ENCODE results near the gene USE1. TPM values are rescaled to one million over a fixed set of nuclear protein-coding genes. Genes with fewer than 3 reads are reported as not detected.

Gene USE1
- polyA plus RNA-seq, 2 of the 4 experiments (the other 2 are of a cell fraction): 10.1 to 16.5 TPM

DNA sequence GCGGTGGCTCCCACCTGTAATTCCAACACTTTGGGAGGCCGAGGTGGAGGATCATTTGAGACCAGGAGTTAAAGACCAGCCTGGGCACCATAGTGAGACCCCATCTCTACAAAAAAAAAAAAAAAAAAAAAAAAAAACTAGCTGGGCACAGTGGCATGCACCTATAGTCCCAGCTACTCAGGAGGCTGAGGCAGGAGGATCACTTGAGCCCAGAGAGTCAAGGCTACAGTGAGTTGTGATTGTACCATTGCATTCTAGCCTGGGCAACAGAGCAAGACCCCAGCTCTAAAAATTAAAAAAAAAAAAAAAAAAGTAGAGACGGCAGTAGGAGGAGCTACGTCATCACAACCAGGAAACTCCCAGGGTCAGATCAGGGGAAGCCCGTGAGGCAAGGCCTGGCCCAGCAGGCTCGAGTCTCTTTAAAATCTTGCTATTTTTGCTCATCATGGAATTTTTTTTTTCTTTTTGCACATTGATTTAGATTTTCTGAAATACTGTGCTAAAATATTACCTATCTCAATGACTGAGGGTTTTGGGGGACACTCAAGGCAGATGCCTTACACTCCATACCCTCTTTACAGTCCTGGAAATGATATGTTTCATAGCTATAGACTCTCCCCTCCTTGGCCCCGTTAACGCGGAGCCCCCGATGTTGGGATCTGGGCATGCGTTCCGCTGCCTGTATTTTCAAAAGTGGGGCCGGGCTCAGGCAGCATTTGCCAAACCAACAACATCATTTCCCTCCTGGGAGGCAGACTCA, 44.4 kb upstream of the USE1 start (continued):
- TF ChIP-seq HOXB13 (CRISPR knock-in tag; IDR thresholded peaks at IDR 0.05; ENCODE audit: low read depth) (no peak), TP53 (CRISPR knock-in tag; IDR thresholded peaks at IDR 0.05) (no peak), POLR2AphosphoS2 (conservative IDR thresholded peaks at IDR 0.05; ENCODE audit: low read length) (no peak), PHF8 (IDR thresholded peaks at IDR 0.05; ENCODE audit: borderline replicate concordance, low read depth) (no peak), ZFP36 (IDR thresholded peaks at IDR 0.05; ENCODE audit: borderline replicate concordance, partially characterized antibody) (no peak), EHMT2 (IDR thresholded peaks at IDR 0.05; ENCODE audit: low read depth) (no peak)
- TF ChIP-seq, protein P1, sequence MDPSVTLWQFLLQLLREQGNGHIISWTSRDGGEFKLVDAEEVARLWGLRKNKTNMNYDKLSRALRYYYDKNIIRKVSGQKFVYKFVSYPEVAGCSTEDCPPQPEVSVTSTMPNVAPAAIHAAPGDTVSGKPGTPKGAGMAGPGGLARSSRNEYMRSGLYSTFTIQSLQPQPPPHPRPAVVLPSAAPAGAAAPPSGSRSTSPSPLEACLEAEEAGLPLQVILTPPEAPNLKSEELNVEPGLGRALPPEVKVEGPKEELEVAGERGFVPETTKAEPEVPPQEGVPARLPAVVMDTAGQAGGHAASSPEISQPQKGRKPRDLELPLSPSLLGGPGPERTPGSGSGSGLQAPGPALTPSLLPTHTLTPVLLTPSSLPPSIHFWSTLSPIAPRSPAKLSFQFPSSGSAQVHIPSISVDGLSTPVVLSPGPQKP (IDR thresholded peaks at IDR 0.05; ENCODE audit: low read depth, low read length): no peak
- TF ChIP-seq, protein P2, sequence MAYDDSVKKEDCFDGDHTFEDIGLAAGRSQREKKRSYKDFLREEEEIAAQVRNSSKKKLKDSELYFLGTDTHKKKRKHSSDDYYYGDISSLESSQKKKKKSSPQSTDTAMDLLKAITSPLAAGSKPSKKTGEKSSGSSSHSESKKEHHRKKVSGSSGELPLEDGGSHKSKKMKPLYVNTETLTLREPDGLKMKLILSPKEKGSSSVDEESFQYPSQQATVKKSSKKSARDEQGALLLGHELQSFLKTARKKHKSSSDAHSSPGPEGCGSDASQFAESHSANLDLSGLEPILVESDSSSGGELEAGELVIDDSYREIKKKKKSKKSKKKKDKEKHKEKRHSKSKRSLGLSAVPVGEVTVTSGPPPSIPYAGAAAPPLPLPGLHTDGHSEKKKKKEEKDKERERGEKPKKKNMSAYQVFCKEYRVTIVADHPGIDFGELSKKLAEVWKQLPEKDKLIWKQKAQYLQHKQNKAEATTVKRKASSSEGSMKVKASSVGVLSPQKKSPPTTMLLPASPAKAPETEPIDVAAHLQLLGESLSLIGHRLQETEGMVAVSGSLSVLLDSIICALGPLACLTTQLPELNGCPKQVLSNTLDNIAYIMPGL (CRISPR knock-in tag; IDR thresholded peaks at IDR 0.05; ENCODE audit: borderline replicate concordance): no peak

DNA sequence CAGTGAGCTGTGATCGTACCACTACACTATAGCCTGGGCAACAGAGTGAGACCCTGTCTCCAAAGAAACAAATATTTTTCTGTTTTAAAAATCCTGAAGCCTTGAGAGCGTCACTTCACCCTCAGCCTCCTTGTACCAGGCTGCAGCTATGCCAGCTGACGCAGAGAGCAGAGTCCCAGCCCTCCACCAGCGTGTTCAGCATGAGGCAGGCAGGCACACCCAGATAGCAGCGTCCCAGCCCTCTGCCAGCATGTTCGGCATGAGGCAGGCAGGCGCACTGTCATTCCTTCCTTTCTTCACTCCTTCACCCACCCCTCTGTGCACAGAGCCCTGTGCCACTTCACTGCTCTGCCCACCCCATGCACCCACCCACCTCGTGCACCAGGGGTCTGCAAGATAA, 43.3 kb upstream of the USE1 start:
- FAIRE-seq (no peak), DNase-seq (ENCODE audit: low read depth in 1 of 2, low spot score in 1 of 2) (no peak), ATAC-seq (no peak)
- H3K4me1 ChIP-seq: no peaks in the 10 kb centered on the region
- H3K9me3 ChIP-seq: no peaks in the 10 kb centered on the region
- H3K27ac ChIP-seq: no peak overlapping the region
- ChIA-PET CTCF (interaction anchor here (0.8 kb wide), 1 partner anchor 14 kb away, joined by 3 read pairs; no protein-coding TSS in a partner anchor), POLR2A (no interaction called here)
- no peak overlapping the region for H3K4me2 ChIP-seq
- no peak for TF ChIP-seq HOXB13 (CRISPR knock-in tag; IDR thresholded peaks at IDR 0.05; ENCODE audit: low read depth)
- TF ChIP-seq FOSB (CRISPR knock-in tag; IDR thresholded peaks at IDR 0.05): no peak
- no peak for TF ChIP-seq KDM5A (IDR thresholded peaks at IDR 0.05)
- no peak for TF ChIP-seq RCOR1 (IDR thresholded peaks at IDR 0.05; ENCODE audit: low read depth, low read length)
- TF ChIP-seq, protein P3, sequence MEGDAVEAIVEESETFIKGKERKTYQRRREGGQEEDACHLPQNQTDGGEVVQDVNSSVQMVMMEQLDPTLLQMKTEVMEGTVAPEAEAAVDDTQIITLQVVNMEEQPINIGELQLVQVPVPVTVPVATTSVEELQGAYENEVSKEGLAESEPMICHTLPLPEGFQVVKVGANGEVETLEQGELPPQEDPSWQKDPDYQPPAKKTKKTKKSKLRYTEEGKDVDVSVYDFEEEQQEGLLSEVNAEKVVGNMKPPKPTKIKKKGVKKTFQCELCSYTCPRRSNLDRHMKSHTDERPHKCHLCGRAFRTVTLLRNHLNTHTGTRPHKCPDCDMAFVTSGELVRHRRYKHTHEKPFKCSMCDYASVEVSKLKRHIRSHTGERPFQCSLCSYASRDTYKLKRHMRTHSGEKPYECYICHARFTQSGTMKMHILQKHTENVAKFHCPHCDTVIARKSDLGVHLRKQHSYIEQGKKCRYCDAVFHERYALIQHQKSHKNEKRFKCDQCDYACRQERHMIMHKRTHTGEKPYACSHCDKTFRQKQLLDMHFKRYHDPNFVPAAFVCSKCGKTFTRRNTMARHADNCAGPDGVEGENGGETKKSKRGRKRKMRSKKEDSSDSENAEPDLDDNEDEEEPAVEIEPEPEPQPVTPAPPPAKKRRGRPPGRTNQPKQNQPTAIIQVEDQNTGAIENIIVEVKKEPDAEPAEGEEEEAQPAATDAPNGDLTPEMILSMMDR (IDR thresholded peaks at IDR 0.05): no peak
- TF ChIP-seq CHD4 (IDR thresholded peaks at IDR 0.05; ENCODE audit: borderline replicate concordance): no peak
- TF ChIP-seq, protein P4, sequence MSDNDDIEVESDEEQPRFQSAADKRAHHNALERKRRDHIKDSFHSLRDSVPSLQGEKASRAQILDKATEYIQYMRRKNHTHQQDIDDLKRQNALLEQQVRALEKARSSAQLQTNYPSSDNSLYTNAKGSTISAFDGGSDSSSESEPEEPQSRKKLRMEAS (IDR thresholded peaks at IDR 0.05): no peak
- TF ChIP-seq, protein P5, sequence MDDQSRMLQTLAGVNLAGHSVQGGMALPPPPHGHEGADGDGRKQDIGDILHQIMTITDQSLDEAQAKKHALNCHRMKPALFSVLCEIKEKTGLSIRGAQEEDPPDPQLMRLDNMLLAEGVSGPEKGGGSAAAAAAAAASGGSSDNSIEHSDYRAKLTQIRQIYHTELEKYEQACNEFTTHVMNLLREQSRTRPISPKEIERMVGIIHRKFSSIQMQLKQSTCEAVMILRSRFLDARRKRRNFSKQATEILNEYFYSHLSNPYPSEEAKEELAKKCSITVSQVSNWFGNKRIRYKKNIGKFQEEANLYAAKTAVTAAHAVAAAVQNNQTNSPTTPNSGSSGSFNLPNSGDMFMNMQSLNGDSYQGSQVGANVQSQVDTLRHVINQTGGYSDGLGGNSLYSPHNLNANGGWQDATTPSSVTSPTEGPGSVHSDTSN (IDR thresholded peaks at IDR 0.05): no peak
- no peak overlapping the region for H3K4me3 ChIP-seq
- 95% methylated on average over 7 of the region's 8 CpGs for WGBS (ENCODE audit: missing lambda C conversion rate)
